ENCODE measurements around the gene OCIAD2.
"Not testable (repeated sequence)": the region's sequence is repeated elsewhere in the genome, so short reads cannot be mapped to it uniquely, and the experiment has no call there.

Gene OCIAD2

DNA sequence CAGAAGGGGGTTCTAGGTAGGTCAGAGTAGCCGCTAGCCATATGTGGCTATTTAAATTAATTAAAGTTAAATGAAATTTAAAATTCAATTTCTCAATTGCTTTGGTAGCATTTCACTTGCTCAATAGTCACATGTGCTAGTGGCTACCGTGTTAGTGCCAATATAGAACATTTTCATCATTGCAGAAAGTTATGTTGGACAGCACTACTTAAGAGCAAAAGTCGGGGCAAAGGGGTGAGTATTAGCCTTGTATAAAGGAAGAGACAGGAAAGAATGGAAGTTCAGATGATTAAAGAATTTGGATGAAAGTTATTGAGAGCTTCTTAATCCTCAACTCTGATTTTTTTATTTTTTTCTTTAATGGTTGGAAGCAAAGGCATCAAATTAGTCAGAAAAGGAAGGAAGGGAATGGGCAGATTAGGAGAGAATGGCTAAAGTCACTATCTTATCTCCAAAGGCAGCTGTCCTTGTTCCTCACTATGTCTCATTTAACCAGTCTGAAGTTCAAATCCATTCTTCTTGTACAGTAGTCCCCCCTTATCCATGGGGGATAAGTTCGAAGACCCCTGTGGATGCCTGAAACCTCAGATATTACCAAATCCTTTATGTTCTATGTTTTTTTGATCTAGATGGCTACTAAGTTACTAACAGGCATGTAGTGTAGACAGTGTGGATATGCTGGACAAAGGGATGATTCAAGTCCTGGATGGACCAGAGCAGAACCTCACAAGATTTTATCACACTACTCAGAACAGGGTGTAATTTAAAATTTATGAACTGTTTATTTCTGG is 52.8 kb downstream of the OCIAD2 start:
- Histone ChIP-seq H3K36me3 (ENCODE audit: control insufficient read depth in 1 of 2, insufficient read depth in 2 of 2, low read length in 2 of 2) (peaks cover 22% of the 10 kb centered on the region in 2 experiments), H3K4me1 (ENCODE audit: control insufficient read depth in 1 of 2, insufficient read depth in 2 of 2, low read length in 2 of 2) (no peaks in the 10 kb centered on the region), H2AFZ (ENCODE audit: insufficient read depth, low read length, poor library complexity) (no peak overlapping the region), H3K9ac (ENCODE audit: low read length) (no peak overlapping the region), H3K4me3 (ENCODE audit: low read depth, low read length) (no peak overlapping the region), H2BK120ac (ENCODE audit: insufficient read depth, low read length, poor library complexity) (no peak overlapping the region), H3K27ac (ENCODE audit: low read depth, low read length) (no peak overlapping the region), H4K8ac (ENCODE audit: low read depth, low read length) (no peak overlapping the region), H3K14ac (ENCODE audit: low read length) (no peak overlapping the region), H3K4ac (ENCODE audit: low read depth, low read length) (no peak overlapping the region), H4K12ac (ENCODE audit: low read depth, low read length) (no peak overlapping the region), H2AK5ac (ENCODE audit: low read length) (no peak overlapping the region), H3K9me3 (ENCODE audit: insufficient read depth, low read depth, low read length) (no peaks in the 10 kb centered on the region), H3K4me2 (ENCODE audit: low read length) (no peak overlapping the region), H3K79me2 (ENCODE audit: control insufficient read depth, insufficient read depth, low read length, poor library complexity) (no peaks in the 10 kb centered on the region), H4K91ac (ENCODE audit: low read depth, low read length) (no peak overlapping the region), H3K79me1 (ENCODE audit: low read length) (no peaks in the 10 kb centered on the region), H2BK5ac (ENCODE audit: low read depth, low read length, poor library complexity) (no peak overlapping the region), H3K27me3 (ENCODE audit: insufficient read depth, low read length) (no peaks in the 10 kb centered on the region), H3K18ac (ENCODE audit: low read length) (no peak overlapping the region), H2BK12ac (ENCODE audit: low read length) (no peak overlapping the region), H3K23ac (ENCODE audit: low read length) (no peak overlapping the region)
- WGBS (ENCODE audit: extremely low coverage, insufficient coverage, insufficient read length): no CpG with 5 or more reads among the region's 4 CpGs
- DNase-seq: no peak

- no peak for DNase-seq
- Histone ChIP-seq H3K4me1 (ENCODE audit: control insufficient read depth in 1 of 2, insufficient read depth in 2 of 2, low read length in 2 of 2) (no peaks in the 10 kb centered on the region), H3K14ac (ENCODE audit: low read length) (no peak overlapping the region), H4K12ac (ENCODE audit: low read depth, low read length) (no peak overlapping the region), H2AFZ (ENCODE audit: insufficient read depth, low read length, poor library complexity) (no peak overlapping the region), H3K18ac (ENCODE audit: low read length) (no peak overlapping the region), H3K36me3 (ENCODE audit: control insufficient read depth in 1 of 2, insufficient read depth in 2 of 2, low read length in 2 of 2) (peaks cover 12 to 14% of the 10 kb centered on the region in 2 experiments), H3K79me1 (ENCODE audit: low read length) (no peaks in the 10 kb centered on the region), H4K91ac (ENCODE audit: low read depth, low read length) (no peak overlapping the region), H2BK5ac (ENCODE audit: low read depth, low read length, poor library complexity) (no peak overlapping the region), H3K4me2 (ENCODE audit: low read length) (no peak overlapping the region), H3K79me2 (ENCODE audit: control insufficient read depth, insufficient read depth, low read length, poor library complexity) (no peaks in the 10 kb centered on the region), H2BK12ac (ENCODE audit: low read length) (no peak overlapping the region), H3K27me3 (ENCODE audit: insufficient read depth, low read length) (no peaks in the 10 kb centered on the region), H3K4ac (ENCODE audit: low read depth, low read length) (no peak overlapping the region), H2AK5ac (ENCODE audit: low read length) (no peak overlapping the region), H3K4me3 (ENCODE audit: low read depth, low read length) (no peak overlapping the region), H2BK120ac (ENCODE audit: insufficient read depth, low read length, poor library complexity) (no peak overlapping the region), H4K8ac (ENCODE audit: low read depth, low read length) (no peak overlapping the region), H3K9me3 (ENCODE audit: insufficient read depth, low read depth, low read length) (no peaks in the 10 kb centered on the region), H3K23ac (ENCODE audit: low read length) (no peak overlapping the region), H3K9ac (ENCODE audit: low read length) (no peak overlapping the region), H3K27ac (ENCODE audit: low read depth, low read length) (no peak overlapping the region)
- no CpG with 5 or more reads among the region's 1 CpG for WGBS (ENCODE audit: extremely low coverage, insufficient coverage, insufficient read length)
These were observed 54.9 kb downstream of the OCIAD2 start for GRCh38 chr4:48851651-48852050.

- not testable (repeated sequence) for H3K9me3 ChIP-seq (ENCODE audit: insufficient read depth, low read depth, low read length); H3K4me1 ChIP-seq (ENCODE audit: control insufficient read depth in 1 of 2, insufficient read depth in 2 of 2, low read length in 2 of 2); H3K27ac ChIP-seq (ENCODE audit: low read depth, low read length); H3K4me3 ChIP-seq (ENCODE audit: low read depth, low read length); H3K27me3 ChIP-seq (ENCODE audit: insufficient read depth, low read length); H2BK12ac ChIP-seq (ENCODE audit: low read length); H4K91ac ChIP-seq (ENCODE audit: low read depth, low read length); H3K23ac ChIP-seq (ENCODE audit: low read length); H3K36me3 ChIP-seq (ENCODE audit: control insufficient read depth in 1 of 2, insufficient read depth in 2 of 2, low read length in 2 of 2); H3K18ac ChIP-seq (ENCODE audit: low read length); H3K4me2 ChIP-seq (ENCODE audit: low read length); H3K4ac ChIP-seq (ENCODE audit: low read depth, low read length); H2AK5ac ChIP-seq (ENCODE audit: low read length); H3K14ac ChIP-seq (ENCODE audit: low read length); H2BK5ac ChIP-seq (ENCODE audit: low read depth, low read length, poor library complexity); H2AFZ ChIP-seq (ENCODE audit: insufficient read depth, low read length, poor library complexity); H3K79me2 ChIP-seq (ENCODE audit: control insufficient read depth, insufficient read depth, low read length, poor library complexity); H2BK120ac ChIP-seq (ENCODE audit: insufficient read depth, low read length, poor library complexity); H4K12ac ChIP-seq (ENCODE audit: low read depth, low read length); DNase-seq; H3K9ac ChIP-seq (ENCODE audit: low read length); H4K8ac ChIP-seq (ENCODE audit: low read depth, low read length); H3K79me1 ChIP-seq (ENCODE audit: low read length)
- no CpG with 5 or more reads among the region's 6 CpGs for WGBS (ENCODE audit: extremely low coverage, insufficient coverage, insufficient read length)
These were observed 57.8 kb downstream of the OCIAD2 start for GRCh38 chr4:48848799-48849198.

DNA sequence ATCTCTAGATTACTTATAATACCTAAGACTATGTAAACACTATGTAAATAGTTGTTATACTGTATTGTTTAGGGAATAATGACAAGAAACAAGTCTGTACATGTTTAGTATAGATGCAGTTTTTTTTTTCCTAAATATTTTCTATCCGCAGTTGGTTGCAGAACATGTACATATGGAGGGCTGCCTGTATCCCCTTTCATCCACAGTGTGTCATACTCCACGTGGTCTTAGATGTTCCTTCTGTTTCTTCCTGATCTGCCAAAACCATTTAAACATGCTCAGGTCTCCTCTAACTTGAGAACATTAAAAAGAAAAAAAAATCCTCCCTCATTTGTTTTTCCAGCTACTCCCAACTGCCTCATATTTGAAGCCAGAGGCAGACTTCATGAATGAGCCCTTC is 61.7 kb downstream of the OCIAD2 start:
- Histone ChIP-seq H3K27me3 (ENCODE audit: insufficient read depth, low read length) (no peaks in the 10 kb centered on the region), H2AK5ac (ENCODE audit: low read length) (no peak overlapping the region), H3K79me2 (ENCODE audit: control insufficient read depth, insufficient read depth, low read length, poor library complexity) (no peaks in the 10 kb centered on the region), H3K18ac (ENCODE audit: low read length) (no peak overlapping the region), H3K4me1 (ENCODE audit: control insufficient read depth in 1 of 2, insufficient read depth in 2 of 2, low read length in 2 of 2) (no peaks in the 10 kb centered on the region), H2BK12ac (ENCODE audit: low read length) (no peak overlapping the region), H3K14ac (ENCODE audit: low read length) (no peak overlapping the region), H3K4me2 (ENCODE audit: low read length) (no peak overlapping the region), H3K36me3 (ENCODE audit: control insufficient read depth in 1 of 2, insufficient read depth in 2 of 2, low read length in 2 of 2) (peaks cover 4 to 6% of the 10 kb centered on the region in 2 experiments), H3K4me3 (ENCODE audit: low read depth, low read length) (no peak overlapping the region), H2AFZ (ENCODE audit: insufficient read depth, low read length, poor library complexity) (no peak overlapping the region), H3K79me1 (ENCODE audit: low read length) (no peaks in the 10 kb centered on the region), H2BK120ac (ENCODE audit: insufficient read depth, low read length, poor library complexity) (no peak overlapping the region), H2BK5ac (ENCODE audit: low read depth, low read length, poor library complexity) (no peak overlapping the region), H3K27ac (ENCODE audit: low read depth, low read length) (no peak overlapping the region), H3K9ac (ENCODE audit: low read length) (no peak overlapping the region), H3K4ac (ENCODE audit: low read depth, low read length) (peak overlapping the region; percentile 10), H4K8ac (ENCODE audit: low read depth, low read length) (no peak overlapping the region), H3K23ac (ENCODE audit: low read length) (no peak overlapping the region), H3K9me3 (ENCODE audit: insufficient read depth, low read depth, low read length) (no peaks in the 10 kb centered on the region), H4K91ac (ENCODE audit: low read depth, low read length) (no peak overlapping the region), H4K12ac (ENCODE audit: low read depth, low read length) (no peak overlapping the region)
- WGBS (ENCODE audit: extremely low coverage, insufficient coverage, insufficient read length): no CpG with 5 or more reads among the region's 2 CpGs
- no peak for DNase-seq

All from trophoblast cell (in vitro differentiated cells and primary cell).